Measurements from ENCODE around the gene CYP26B1. TPM values are rescaled to one million over a fixed set of nuclear protein-coding genes. Genes with fewer than 3 reads are reported as not detected.

CYP26B1 gene
- total RNA-seq, 1 donor from 2014 or later: not detected

DNA sequence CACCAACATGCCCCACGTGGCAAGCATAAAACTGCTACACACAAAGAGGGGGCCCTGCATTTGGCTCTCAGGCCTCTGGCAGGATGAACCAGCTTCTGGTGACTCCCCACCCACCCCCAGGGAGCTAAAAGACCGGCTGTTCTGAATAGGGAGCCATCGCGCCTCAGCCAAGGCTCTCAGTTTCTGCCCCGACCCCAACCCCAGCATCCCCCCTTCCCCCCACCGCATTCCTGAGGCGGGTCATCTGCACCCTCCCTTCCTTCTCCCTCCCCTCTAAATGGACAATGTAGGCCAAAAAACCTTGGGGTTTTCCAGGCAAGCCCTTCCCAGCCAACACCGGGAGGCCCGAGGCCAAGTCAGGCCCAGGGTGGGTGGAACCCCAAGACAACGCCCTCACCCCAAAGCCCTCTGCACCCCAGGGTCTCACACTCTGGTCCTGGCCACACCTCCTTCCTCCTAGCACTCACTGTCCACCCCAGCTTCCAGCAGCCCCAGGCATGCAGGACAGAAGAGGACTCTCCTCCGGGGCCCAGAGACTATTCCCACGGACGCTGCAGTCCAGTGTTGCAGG, 5.7 kb downstream of the CYP26B1 start:
- no peak for DNase-seq
- intact Hi-C loops (cut with micrococcal nuclease): loop anchor here (5.0 kb wide), 1 partner anchor 1255 kb away; no protein-coding TSS in a partner anchor

DNA sequence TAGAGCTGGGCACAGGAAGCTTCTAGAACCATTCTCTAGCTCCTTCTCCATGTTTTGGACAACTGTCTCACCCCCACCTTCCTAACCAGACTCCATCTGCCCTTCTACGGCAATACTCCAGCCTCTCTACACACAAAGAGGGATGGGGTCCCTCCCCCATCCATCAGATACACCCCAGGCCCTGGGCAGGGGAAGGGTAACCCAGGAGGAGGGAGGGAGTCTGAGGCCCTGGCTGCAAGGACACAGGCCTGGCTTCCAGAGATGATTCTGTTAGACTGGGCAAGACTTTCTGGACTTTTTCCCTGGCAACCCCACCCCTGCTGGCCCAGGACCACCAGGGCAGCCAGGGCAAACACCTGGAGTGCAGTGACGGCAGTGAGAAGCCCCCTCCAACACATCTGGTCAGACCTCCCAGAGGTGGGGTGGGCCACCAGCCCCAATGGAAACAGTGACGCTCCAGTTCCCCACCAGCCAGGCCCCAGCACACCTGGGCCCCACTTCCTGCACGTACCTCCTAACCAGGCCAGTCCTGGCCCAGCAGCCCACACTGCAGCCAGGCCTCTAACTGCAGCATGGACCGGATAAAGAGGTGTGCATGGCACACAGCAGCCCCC, 6.5 kb downstream of the CYP26B1 start:
- no peaks in the 10 kb centered on the region for H3K9me3 Mint-ChIP-seq
- no peak overlapping the region for H3K27ac Mint-ChIP-seq
- no peak overlapping the region for H3K4me3 Mint-ChIP-seq
- intact Hi-C loops (cut with micrococcal nuclease): loop anchor here (5.0 kb wide), 1 partner anchor 1254 kb away; no protein-coding TSS in a partner anchor
- no peak for DNase-seq
- H3K27me3 Mint-ChIP-seq: peaks cover 29% of the 10 kb centered on the region
- H3K36me3 Mint-ChIP-seq (ENCODE audit: low read depth): no peaks in the 10 kb centered on the region
- H3K4me1 Mint-ChIP-seq: peaks cover 3% of the 10 kb centered on the region

More for the DNA sequence above, 5.7 kb downstream of the CYP26B1 start:
- H3K9me3 Mint-ChIP-seq: peaks cover 6% of the 10 kb centered on the region
- peaks cover 6% of the 10 kb centered on the region for H3K36me3 Mint-ChIP-seq (ENCODE audit: low read depth)
- peaks cover 37% of the 10 kb centered on the region for H3K27me3 Mint-ChIP-seq
- no peak overlapping the region for H3K27ac Mint-ChIP-seq
- peaks cover 6% of the 10 kb centered on the region for H3K4me1 Mint-ChIP-seq
- H3K4me3 Mint-ChIP-seq: no peak overlapping the region

DNA sequence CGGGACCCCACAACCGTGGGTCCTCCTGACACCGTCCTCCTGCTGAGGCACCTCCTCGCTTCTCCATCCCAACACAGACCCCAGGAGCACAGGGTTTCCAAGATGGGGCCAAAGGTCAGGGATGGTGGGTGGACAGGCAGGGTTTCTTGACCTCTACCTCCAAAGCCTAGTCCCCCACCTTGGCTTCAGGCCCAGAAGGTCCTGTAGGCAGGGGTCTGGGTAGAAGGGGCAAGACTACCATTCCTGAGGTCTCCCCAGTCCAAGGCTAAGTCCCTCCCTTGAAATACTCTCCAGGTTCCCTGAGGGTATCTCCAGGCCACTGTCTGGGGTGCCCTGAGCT, 7.1 kb downstream of the CYP26B1 start:
- Mint-ChIP-seq H3K27ac (no peak overlapping the region), H3K4me1 (peaks cover 2% of the 10 kb centered on the region), H3K4me3 (no peak overlapping the region), H3K36me3 (ENCODE audit: low read depth) (no peaks in the 10 kb centered on the region), H3K27me3 (peaks cover 23% of the 10 kb centered on the region), H3K9me3 (no peaks in the 10 kb centered on the region)
- intact Hi-C loops (cut with micrococcal nuclease): loop anchor here (5.0 kb wide), 1 partner anchor 1253 kb away; no protein-coding TSS in a partner anchor
- DNase-seq: no peak

DNA sequence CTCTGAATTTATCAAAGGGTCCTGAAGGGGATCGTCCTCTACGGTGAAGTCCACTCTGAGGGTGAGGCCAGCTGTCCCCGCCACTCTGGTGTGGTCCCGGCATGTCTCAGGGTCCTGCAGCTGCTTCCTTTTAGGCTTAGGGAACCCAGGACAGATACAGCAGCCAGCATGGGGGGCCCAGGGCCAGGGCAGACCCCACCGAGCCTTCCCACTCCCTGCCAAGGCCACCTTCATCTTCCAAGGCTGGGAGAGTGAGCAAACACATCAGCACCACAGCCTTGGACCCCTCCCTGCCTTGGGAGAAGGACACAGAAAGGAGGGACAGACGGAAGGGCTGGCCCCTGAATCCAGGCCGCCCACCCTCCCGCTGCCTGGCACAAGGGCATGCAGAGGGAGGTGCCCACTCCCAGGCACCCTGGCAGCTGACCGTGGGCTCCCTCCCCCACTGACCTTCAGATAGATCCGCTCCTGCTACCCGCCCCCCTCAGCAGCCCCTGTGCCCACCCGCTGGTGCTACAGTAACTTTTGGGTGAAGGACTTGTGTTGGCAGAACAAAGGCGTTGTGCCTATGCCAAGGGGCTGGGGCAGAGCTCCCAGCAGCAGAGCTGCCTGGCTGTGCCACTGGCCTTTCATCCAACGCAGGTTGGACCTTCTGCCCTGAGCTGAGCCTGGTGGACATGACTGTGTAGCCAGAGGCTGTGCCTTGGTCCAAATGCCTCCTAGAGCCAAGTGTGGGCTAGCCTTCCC, 7.6 kb downstream of the CYP26B1 start:
- no peak for DNase-seq
- intact Hi-C loops (cut with micrococcal nuclease): loop anchor here (5.0 kb wide), 1 partner anchor 1253 kb away; no protein-coding TSS in a partner anchor
- no peak overlapping the region for H3K27ac Mint-ChIP-seq
- no peaks in the 10 kb centered on the region for H3K9me3 Mint-ChIP-seq
- H3K36me3 Mint-ChIP-seq (ENCODE audit: low read depth): no peaks in the 10 kb centered on the region
- no peaks in the 10 kb centered on the region for H3K4me1 Mint-ChIP-seq
- peaks cover 19% of the 10 kb centered on the region for H3K27me3 Mint-ChIP-seq
- H3K4me3 Mint-ChIP-seq: no peak overlapping the region

DNA sequence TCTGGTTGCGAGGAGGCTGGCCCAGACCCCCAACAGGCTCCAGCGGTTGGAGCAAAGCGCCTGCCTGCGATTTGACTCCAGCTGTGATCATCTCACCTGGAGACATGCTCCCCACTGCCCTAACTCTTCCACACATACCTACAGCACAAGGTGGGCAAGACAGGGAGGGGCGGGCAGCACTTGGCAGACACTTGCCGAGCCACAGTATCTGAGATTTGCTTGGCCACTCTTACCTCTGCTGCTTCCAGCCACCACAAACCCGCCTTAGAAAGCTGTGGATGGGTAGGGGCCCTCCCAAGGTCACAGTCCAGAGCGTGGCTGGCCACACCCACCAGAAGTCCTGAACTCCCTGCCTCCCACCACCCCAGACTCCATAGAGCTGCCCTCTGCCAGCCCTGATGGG, 8.2 kb downstream of the CYP26B1 start:
- no peaks in the 10 kb centered on the region for H3K4me1 Mint-ChIP-seq
- intact Hi-C loops (cut with micrococcal nuclease): no loop called here
- no peak overlapping the region for H3K4me3 Mint-ChIP-seq
- H3K36me3 Mint-ChIP-seq (ENCODE audit: low read depth): no peaks in the 10 kb centered on the region
- peaks cover 19% of the 10 kb centered on the region for H3K27me3 Mint-ChIP-seq
- H3K27ac Mint-ChIP-seq: no peak overlapping the region
- no peaks in the 10 kb centered on the region for H3K9me3 Mint-ChIP-seq
- DNase-seq: no peak

DNA sequence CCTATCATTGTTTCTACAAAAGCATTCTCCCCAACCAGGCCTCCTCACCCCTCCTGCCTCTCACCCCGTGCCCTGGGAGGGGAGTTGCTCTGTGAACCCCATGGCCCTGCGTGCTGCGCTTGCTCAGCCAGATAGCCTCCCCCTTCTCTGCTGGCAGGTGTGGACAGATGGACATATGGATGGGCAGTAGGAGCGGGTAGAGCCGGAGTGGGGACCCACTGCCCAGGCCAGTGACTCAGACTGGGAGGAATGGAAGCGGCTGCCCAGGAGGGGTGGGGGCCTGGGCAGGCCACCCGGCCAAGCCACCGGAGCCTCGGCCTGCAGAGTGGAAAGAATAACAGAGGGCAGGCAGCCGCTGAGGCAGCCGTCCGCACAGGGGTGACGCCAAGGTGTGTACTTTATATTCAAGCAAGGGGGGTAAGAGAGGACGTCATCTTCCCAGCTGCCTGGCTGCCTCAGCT, 8.7 kb downstream of the CYP26B1 start:
- no peaks in the 10 kb centered on the region for H3K9me3 Mint-ChIP-seq
- H3K4me1 Mint-ChIP-seq: no peaks in the 10 kb centered on the region
- intact Hi-C loops (cut with micrococcal nuclease): no loop called here
- H3K27ac Mint-ChIP-seq: no peak overlapping the region
- no peak for DNase-seq
- H3K27me3 Mint-ChIP-seq: peaks cover 16% of the 10 kb centered on the region
- H3K4me3 Mint-ChIP-seq: no peak overlapping the region
- no peaks in the 10 kb centered on the region for H3K36me3 Mint-ChIP-seq (ENCODE audit: low read depth)

DNA sequence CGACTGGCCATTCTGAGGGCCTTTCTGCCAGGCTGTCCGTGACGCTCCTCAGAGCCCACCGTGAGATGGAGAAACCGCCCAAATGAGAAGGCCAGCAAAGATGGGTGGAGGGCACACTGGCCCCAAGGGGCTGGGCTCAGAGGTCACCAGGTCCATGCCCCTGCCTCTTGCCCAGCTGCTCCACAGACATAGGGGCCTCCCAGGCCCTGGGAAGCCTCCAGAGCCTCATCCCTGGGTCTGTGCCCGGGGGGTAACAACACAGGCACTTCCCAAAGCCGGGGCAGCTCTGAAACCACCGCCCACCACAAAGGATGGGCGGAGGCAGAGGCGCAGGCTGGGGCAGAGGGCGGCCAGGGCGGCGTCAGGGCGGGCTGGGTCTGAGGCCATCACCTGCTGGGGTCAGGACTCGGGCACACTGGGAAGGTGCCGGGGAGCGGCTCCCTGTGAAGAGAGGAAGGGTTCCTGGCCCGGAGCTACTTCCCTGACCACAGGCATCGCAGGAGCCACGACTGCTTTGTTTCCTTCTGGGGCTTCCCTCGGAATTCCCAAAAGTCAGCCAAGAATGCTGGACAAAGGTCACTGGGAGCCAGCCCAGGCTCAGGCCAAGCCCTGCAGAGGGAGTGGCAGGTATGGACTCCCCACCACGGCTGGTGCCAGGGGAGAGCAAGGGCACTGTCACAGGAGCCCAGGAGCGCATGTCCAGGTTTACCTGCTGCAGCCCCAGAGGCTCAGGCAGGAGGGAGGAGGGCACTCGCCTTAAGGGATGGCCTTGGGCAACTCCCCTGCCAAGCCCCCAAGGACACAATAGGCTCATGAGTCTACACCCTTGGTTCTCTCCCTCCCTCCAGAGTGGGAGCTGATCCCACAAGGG, 9.4 kb downstream of the CYP26B1 start:
- no peak overlapping the region for H3K27ac Mint-ChIP-seq
- no peak overlapping the region for H3K4me3 Mint-ChIP-seq
- no peak for DNase-seq
- no peaks in the 10 kb centered on the region for H3K9me3 Mint-ChIP-seq
- H3K4me1 Mint-ChIP-seq: no peaks in the 10 kb centered on the region
- no peaks in the 10 kb centered on the region for H3K36me3 Mint-ChIP-seq (ENCODE audit: low read depth)
- intact Hi-C loops (cut with micrococcal nuclease): no loop called here
- peaks cover 9% of the 10 kb centered on the region for H3K27me3 Mint-ChIP-seq

DNA sequence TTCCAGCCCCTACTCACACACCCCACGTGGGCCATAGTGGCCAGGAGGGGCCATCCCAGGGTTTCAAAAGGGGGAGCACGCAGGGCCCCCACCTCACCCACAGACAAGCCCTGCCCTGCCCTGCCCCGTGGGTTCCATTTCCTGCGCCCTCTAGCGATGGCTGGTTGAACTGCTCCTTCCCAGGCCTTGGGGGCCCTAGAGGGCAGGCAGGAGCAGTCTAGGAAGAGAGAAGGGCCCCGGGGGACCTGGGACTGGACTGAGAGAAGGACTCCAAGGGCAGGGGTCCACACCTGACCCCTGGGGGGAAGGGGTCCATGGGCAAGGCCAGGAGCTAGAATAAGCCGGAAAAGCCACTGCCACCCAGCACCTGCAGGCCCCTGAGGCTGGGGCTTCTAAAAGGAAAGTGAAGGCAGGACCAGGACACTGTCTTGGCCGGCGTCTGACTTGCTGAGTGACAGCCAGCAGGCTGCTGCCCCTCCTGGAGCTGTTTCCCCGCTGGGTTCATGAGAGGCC, 10.1 kb downstream of the CYP26B1 start:
- no peaks in the 10 kb centered on the region for H3K4me1 Mint-ChIP-seq
- peak; percentile 89 for DNase-seq
- H3K4me3 Mint-ChIP-seq: no peak overlapping the region
- no peaks in the 10 kb centered on the region for H3K36me3 Mint-ChIP-seq (ENCODE audit: low read depth)
- H3K27me3 Mint-ChIP-seq: peaks cover 6% of the 10 kb centered on the region
- H3K27ac Mint-ChIP-seq: no peak overlapping the region
- intact Hi-C loops (cut with micrococcal nuclease): loop anchor here (1.0 kb wide), 1 partner anchor 592 kb away; no protein-coding TSS in a partner anchor
- H3K9me3 Mint-ChIP-seq: no peaks in the 10 kb centered on the region

DNA sequence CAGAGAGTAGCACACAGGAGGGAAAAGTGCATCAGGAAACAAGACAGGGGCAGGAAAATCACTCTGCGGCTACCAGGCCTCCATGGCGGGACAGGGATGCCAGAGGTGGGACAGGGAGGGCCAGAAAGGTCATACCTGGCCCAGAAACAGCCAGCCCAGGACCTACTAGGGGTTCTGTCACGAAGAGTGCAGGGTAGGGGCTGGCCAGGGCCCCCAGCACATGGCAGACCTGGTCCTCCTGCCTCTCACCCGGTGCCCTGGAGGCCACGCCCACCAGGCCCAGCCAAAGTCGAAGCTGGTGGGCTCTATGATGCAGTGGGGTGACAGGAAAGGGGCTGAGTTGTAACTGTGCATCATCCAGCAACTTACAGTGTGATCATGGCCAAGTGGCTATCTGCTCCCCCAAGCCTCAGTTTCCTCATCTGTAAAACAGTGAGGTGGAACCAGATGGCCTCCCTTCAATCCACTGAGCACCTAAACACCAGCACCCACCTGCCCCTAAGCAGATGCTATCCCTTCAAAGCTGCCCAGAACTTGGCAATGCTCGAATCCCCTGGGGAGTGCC, 10.6 kb downstream of the CYP26B1 start:
- no peaks in the 10 kb centered on the region for H3K9me3 Mint-ChIP-seq
- intact Hi-C loops (cut with micrococcal nuclease): loop anchor here (1.0 kb wide), 1 partner anchor 592 kb away; no protein-coding TSS in a partner anchor
- no peak for DNase-seq
- H3K36me3 Mint-ChIP-seq (ENCODE audit: low read depth): no peaks in the 10 kb centered on the region
- no peaks in the 10 kb centered on the region for H3K4me1 Mint-ChIP-seq
- H3K27me3 Mint-ChIP-seq: peaks cover under 1% of the 10 kb centered on the region
- no peak overlapping the region for H3K4me3 Mint-ChIP-seq
- H3K27ac Mint-ChIP-seq: no peak overlapping the region

DNA sequence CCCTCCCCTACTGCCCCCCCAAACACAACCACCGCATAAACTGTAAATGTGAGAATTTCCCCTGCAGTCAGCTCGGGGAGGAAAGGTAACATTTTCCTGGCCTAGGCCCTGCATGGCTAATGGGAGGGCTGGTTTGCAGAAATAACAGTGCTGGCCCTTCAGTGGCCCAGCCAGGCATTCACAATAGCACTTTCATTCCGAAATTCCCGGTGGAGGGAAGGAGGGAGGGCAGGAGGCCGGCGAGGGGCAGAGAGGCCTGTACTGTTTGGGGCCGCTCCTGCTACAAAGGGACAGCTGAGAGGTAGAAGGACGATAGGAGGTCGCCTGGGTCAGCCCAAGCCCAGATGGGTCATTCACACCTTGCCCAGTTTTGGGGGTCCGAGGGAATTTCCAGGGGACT, 11.3 kb downstream of the CYP26B1 start:
- no peaks in the 10 kb centered on the region for H3K4me1 Mint-ChIP-seq
- no peak for DNase-seq
- H3K9me3 Mint-ChIP-seq: no peaks in the 10 kb centered on the region
- no peaks in the 10 kb centered on the region for H3K27me3 Mint-ChIP-seq
- H3K36me3 Mint-ChIP-seq (ENCODE audit: low read depth): no peaks in the 10 kb centered on the region
- intact Hi-C loops (cut with micrococcal nuclease): no loop called here
- H3K27ac Mint-ChIP-seq: no peak overlapping the region
- no peak overlapping the region for H3K4me3 Mint-ChIP-seq

DNA sequence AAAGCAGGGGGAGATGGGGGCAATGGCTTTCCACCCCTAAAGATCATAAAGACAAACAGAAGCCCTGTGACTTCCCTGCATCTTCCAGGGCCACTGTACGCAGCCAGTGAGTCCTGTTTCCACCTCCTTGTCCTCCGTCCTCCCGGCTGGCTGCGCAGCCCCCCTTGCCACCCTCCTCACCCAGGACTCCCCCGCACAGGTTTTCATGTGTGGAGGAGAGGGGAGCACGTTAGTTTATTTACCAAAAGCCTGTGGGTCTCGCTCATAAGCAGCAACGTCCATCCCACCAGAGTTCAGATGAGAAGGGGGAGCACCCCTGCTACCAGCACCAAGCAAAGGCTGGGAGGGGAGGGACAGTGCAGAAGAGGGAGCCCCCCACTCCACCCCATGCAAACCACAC, 11.7 kb downstream of the CYP26B1 start:
- intact Hi-C loops (cut with micrococcal nuclease): no loop called here
- H3K36me3 Mint-ChIP-seq (ENCODE audit: low read depth): no peaks in the 10 kb centered on the region
- no peak overlapping the region for H3K4me3 Mint-ChIP-seq
- H3K9me3 Mint-ChIP-seq: no peaks in the 10 kb centered on the region
- H3K27me3 Mint-ChIP-seq: no peaks in the 10 kb centered on the region
- H3K27ac Mint-ChIP-seq: no peak overlapping the region
- DNase-seq: no peak
- H3K4me1 Mint-ChIP-seq: no peaks in the 10 kb centered on the region

DNA sequence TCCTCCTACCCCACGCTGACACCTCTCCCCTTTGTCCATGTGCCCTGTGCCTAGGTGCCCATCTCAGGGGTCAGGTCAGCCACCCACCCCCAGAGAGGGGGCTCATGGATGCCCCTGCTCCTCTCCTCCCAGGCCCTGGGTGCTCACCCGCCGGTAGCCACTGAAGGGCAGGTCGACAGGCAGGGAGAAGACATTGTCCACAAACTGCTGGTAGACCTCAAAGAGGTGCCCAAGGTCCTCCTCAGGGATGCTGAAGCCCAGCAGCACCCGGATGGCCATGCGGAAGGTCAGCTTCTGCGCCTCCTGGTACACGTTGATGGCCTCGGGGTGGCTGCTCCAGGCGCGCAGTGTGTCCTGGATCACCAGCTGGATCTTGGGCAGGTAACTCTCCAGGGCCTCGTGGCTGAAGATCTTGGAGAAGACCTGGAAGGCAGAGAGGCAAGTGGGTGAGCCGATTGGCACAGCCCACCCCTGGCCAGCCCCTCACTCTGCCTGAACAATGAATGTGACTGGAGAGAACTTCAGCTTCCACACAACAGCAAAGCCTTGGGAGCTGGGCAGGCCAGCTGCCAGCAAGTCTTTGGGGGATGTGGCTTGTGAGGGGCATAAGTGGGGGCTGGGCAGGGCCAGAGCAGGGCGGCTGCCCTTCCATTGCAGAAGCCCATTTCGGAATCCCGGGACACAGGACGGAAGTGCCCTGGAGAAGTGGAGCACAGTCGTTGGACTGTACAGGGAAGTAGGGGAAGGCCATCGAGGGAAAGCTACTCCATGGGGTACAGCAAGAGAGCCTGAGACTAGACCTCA, 12.5 kb downstream of the CYP26B1 start:
- H3K9me3 Mint-ChIP-seq: no peaks in the 10 kb centered on the region
- no peaks in the 10 kb centered on the region for H3K4me1 Mint-ChIP-seq
- H3K36me3 Mint-ChIP-seq (ENCODE audit: low read depth): no peaks in the 10 kb centered on the region
- no peak overlapping the region for H3K4me3 Mint-ChIP-seq
- H3K27me3 Mint-ChIP-seq: no peaks in the 10 kb centered on the region
- DNase-seq: no peak
- H3K27ac Mint-ChIP-seq: no peak overlapping the region
- intact Hi-C loops (cut with micrococcal nuclease): no loop called here

All from activated CD4-positive, alpha-beta T cell treated with anti-CD3 and anti-CD28 coated beads, Interleukin-2, amount 10 ng/mL, durations not matched to agents 24 days and 14 days (primary cell).